Hair follicular keratinocyte (primary cell): ENCODE results near the gene CHEK1. TPM values are rescaled to one million over a fixed set of nuclear protein-coding genes. Genes with fewer than 3 reads are reported as not detected.

Experiments
- total RNA-seq: library from RNA; depleted of rRNA; stranded (reverse); fragments of >200 nt; gene quantifications from 2 replicates; pipeline ENCODE4 v1.2.3, GENCODE V29; 2015

CHEK1 gene
- total RNA-seq = 27.3 and 33.3 TPM in 2 replicates

GRCh38 chr11:125624756-125625213 lies at the start of gene CHEK1:
Gene CHEK1, plus strand, starts transcription at chr11:125625163. Its CDS starts 1,606 bp downstream, at chr11:125626769.

DNA sequence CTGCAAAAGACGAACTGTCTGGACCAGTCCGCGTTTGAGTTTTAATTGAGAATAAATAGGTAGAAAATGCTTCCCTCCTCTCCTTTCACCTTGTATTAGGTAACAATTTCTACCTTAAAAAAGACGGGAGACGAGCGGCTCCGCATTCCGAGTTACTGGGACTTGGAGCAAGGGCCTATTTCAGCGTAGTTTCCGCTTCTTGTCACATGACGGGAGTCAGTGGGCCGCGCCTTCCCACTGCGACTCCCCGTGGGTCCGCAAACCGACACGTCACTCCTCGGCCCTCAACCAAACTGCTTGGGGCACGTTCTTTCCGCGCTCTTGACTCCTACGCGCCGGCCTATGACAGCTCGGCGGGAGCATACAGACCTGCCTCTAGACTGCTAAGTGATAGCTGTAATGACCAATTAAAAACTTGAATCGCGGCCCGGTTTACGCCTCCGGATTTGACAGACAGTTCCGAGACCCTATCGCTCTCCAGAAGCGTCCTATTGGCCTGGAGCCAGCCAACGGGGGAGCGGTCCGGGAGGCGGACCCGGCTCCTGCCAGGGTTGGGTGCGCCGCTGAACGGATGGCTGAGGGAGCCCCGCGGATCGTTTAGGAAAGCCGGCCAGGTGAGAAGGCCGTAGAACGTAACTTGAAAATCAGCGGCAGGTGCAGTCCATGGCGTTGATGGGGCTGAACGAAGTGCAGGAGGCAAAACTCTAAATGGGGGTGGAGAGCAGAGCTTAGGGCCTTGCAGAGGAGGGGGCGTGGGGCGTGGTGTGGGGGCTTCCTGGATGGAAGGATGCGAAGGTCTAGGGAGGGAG lies 32.5 kb upstream of the CHEK1 start, which contains the start of gene STT3A:
STT3A (plus strand) TSS at position 548 of the 809 bp plus-strand sequence. CDS start 3,064 bp downstream, outside the sequence.

DNA sequence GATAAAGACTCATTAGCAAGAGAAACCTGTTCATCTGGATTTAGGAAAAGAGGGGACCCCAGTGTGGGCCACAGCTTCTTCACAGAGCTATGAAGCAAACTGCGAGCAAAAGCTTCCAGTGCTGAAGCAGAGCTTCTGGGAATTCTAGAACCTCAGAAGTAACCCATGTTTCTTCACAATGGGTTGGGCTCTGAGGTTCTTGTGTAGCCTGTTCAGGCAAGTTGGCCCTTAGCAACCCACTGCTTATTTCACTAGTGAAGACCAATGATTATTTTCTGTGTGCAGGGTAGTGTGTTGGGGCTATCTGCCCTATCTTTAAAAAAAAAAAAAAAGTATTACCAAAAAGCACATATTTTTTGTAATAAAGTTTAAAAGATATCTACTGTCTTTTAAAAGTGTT lies 55.8 kb downstream of the CHEK1 start, which contains the start of gene ACRV1:
ACRV1 (minus strand) TSS at position 101 of the 400 bp plus-strand sequence; CDS start at position 34, 67 bp downstream.

Other genes starting within 250 kb of the CHEK1 start
- gene FEZ1, start 128.9 kb upstream of the CHEK1 start, total RNA-seq = 289 and 355 TPM in 2 replicates
- gene EI24, start 55.7 kb upstream of the CHEK1 start, total RNA-seq = 195 and 230 TPM in 2 replicates
- 169 and 180 TPM in 2 replicates for gene STT3A, start 32.3 kb upstream of the CHEK1 start, total RNA-seq
- gene ACRV1, start 55.7 kb downstream of the CHEK1 start, total RNA-seq = 0.11 TPM in 1 of 2 replicates, not detected in the other
- gene PATE1, start 121.1 kb downstream of the CHEK1 start, total RNA-seq = not detected in 2 replicates
- gene PATE2, start 153.7 kb downstream of the CHEK1 start, total RNA-seq = not detected in 2 replicates
- gene PATE3, start 163.0 kb downstream of the CHEK1 start, total RNA-seq = not detected in 2 replicates
- gene PATE4, start 208.2 kb downstream of the CHEK1 start, total RNA-seq = not detected in 2 replicates